ENCODE data around the gene ENOX1. TPM values are rescaled to one million over a fixed set of nuclear protein-coding genes. Genes with fewer than 3 reads are reported as not detected.
"Not testable (repeated sequence)": the region's sequence is repeated elsewhere in the genome, so short reads cannot be mapped to it uniquely, and the experiment has no call there.

Gene ENOX1
- polyA plus RNA-seq, 2 of the 4 experiments (the other 2 are of a cell fraction) = 0.28 to 0.41 TPM

DNA sequence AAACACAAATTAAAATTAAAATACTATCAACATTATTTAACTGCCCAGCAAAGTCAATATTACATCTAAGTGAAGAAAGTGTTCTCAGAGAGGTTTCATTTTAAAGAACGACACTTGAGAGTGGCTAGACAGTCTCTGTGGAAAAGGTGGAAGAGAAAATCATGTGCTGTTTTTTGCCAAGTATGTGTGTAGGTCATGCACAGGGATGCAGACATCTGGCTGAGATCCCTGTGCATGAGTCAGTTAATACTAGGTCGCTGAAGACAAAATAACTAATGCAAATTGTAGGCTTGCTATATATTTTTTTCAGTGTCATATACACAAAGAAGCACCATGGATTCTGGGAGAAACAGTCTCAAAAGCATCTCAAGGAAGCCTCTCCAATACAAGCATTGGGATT, 44.3 kb upstream of the ENOX1 start:
- ATAC-seq (0 out of 6 replicates have a peak, but pooled peaks have one; percentile 43 to 45), DNase-seq (ENCODE audit: low read depth in 1 of 2, low spot score in 1 of 2) (no peak), FAIRE-seq (no peak)
- 38% methylated on average over 2 of the region's 2 CpGs for WGBS (ENCODE audit: missing lambda C conversion rate)
- peak; percentile 19 for TF ChIP-seq ZFP36 (IDR thresholded peaks at IDR 0.05; ENCODE audit: borderline replicate concordance, partially characterized antibody)
- TF ChIP-seq, protein P1, sequence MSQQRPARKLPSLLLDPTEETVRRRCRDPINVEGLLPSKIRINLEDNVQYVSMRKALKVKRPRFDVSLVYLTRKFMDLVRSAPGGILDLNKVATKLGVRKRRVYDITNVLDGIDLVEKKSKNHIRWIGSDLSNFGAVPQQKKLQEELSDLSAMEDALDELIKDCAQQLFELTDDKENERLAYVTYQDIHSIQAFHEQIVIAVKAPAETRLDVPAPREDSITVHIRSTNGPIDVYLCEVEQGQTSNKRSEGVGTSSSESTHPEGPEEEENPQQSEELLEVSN (IDR thresholded peaks at IDR 0.05; ENCODE audit: borderline replicate concordance, low read depth) = no peak
- Histone ChIP-seq H3K9me3 (no peaks in the 10 kb centered on the region), H3K27ac (peak overlapping the region; percentile 45 to 57; a peak in 4 of 6 replicates), H3K4me1 (peaks cover 12% of the 10 kb centered on the region), H3K4me3 (no peak overlapping the region), H3K4me2 (peak overlapping the region; percentile 64)
- CTCF ChIA-PET = no interaction called here
- POLR2A ChIA-PET = interaction anchor here (1.0 kb wide), 2 partner anchors 12 to 26 kb away, joined by 3 to 5 read pairs; no protein-coding TSS in a partner anchor

DNA sequence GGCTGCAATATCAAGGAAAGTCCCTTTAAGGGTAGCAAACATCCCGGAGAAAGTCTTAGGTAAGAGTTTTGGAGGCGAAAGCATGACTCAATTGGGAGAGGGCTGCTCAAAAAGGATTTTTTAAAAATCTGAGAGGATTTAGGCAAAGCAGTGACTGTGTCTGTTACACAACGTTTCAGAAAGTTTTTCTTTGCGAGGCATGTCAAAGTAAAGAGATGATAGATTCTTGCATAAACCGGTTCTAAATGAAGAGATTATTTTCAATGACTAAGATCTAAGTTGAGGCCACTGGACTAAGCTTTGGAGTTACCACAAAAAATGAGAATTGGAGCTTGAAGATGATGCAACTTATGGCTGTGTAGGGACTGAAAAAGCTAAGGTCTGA, 43.7 kb upstream of the ENOX1 start:
- Histone ChIP-seq H3K4me2 (peak overlapping the region; percentile 64), H3K27ac (peak overlapping the region; percentile 57 to 78), H3K9me3 (no peaks in the 10 kb centered on the region), H3K4me1 (peaks cover 12% of the 10 kb centered on the region), H3K4me3 (no peak overlapping the region)
- WGBS (ENCODE audit: missing lambda C conversion rate) = 10% methylated on average over 5 of the region's 5 CpGs
- ATAC-seq (peak; percentile 35 to 50; a peak in 4 of 6 replicates), FAIRE-seq (no peak), DNase-seq (ENCODE audit: low read depth in 1 of 2, low spot score in 1 of 2) (peak in 1 of 2 experiments; percentile 1)
- TF ChIP-seq CEBPB (IDR thresholded peaks at IDR 0.05) (peak in 1 of 2 experiments; percentile 32; a peak in 1 of 4 replicates), EP300 (IDR thresholded peaks at IDR 0.05) (0 out of 5 replicates have a peak, but pooled peaks of 1 of the 2 experiments have one; percentile 18)
- TF ChIP-seq, protein P2, sequence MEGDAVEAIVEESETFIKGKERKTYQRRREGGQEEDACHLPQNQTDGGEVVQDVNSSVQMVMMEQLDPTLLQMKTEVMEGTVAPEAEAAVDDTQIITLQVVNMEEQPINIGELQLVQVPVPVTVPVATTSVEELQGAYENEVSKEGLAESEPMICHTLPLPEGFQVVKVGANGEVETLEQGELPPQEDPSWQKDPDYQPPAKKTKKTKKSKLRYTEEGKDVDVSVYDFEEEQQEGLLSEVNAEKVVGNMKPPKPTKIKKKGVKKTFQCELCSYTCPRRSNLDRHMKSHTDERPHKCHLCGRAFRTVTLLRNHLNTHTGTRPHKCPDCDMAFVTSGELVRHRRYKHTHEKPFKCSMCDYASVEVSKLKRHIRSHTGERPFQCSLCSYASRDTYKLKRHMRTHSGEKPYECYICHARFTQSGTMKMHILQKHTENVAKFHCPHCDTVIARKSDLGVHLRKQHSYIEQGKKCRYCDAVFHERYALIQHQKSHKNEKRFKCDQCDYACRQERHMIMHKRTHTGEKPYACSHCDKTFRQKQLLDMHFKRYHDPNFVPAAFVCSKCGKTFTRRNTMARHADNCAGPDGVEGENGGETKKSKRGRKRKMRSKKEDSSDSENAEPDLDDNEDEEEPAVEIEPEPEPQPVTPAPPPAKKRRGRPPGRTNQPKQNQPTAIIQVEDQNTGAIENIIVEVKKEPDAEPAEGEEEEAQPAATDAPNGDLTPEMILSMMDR (IDR thresholded peaks at IDR 0.05) = no peak
- ChIA-PET CTCF (no interaction called here), POLR2A (interaction anchor here (1.0 kb wide), 2 partner anchors 12 to 25 kb away, joined by 3 to 5 read pairs; no protein-coding TSS in a partner anchor)

DNA sequence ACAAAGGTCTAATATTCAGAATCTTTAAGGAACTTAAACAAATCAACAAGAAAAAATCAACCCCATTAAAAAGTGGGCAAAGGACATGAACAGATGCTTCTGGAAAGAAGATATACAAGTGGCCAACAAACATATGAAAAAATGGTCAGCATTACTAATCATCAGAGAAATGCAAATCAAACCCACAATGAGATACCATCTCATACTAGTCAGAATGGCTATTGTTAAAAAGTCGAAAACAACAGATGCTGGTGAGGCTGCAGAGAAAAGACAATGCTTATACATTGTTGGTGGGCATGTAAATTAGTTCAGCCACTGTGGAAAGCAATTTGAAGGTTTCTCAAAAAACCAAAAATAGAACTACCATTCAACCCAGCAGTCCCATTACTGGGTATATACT, 37.9 kb upstream of the ENOX1 start:
- POLR2A ChIA-PET = not testable (repeated sequence)

DNA sequence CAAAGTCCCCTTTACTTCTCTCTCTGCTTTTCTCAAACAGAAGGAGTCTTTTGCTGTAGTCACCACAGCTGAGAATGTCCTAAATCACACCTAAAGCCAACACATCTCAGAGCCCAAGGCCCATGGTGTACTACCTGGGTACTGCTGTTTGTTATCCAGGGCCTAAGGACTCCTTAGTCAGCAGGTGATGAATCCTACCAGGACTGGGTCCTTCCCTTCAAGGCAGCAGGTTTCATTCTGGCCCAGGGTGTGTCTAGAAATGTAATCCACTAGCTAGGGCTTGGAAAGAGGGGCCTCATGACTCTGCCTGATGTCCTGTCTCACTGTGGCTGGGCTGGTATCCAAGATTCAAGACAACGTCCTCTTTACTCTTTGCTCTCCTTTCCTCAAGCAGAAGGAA, 36.2 kb upstream of the ENOX1 start:
- ATAC-seq = no peak
- TF ChIP-seq NR3C1 (IDR thresholded peaks at IDR 0.05) (no peak), MYC (IDR thresholded peaks at IDR 0.05; ENCODE audit: borderline replicate concordance, low read length) (no peak), GATA3 (IDR thresholded peaks at IDR 0.05; ENCODE audit: borderline replicate concordance) (no peak), PHF8 (IDR thresholded peaks at IDR 0.05; ENCODE audit: borderline replicate concordance, low read depth) (no peak), CHD4 (IDR thresholded peaks at IDR 0.05; ENCODE audit: borderline replicate concordance) (no peak)
- TF ChIP-seq, protein P3, sequence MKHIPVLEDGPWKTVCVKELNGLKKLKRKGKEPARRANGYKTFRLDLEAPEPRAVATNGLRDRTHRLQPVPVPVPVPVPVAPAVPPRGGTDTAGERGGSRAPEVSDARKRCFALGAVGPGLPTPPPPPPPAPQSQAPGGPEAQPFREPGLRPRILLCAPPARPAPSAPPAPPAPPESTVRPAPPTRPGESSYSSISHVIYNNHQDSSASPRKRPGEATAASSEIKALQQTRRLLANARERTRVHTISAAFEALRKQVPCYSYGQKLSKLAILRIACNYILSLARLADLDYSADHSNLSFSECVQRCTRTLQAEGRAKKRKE (CRISPR knock-in tag; IDR thresholded peaks at IDR 0.05; ENCODE audit: low read depth) = no peak
- no peak for DNase-seq (ENCODE audit: low read depth in 1 of 2, low spot score in 1 of 2)
- FAIRE-seq = no peak
- ChIA-PET CTCF (interaction anchor here (1.1 kb wide), 1 partner anchor 8 kb away, joined by 4 read pairs; no protein-coding TSS in a partner anchor), POLR2A (no interaction called here)
- Histone ChIP-seq H3K9me3 (no peaks in the 10 kb centered on the region), H3K27ac (no peak overlapping the region), H3K4me2 (no peak overlapping the region), H3K4me1 (no peaks in the 10 kb centered on the region), H3K4me3 (no peak overlapping the region)
- 38% methylated on average over 1 of the region's 1 CpG for WGBS (ENCODE audit: missing lambda C conversion rate)

More for the DNA sequence above, 37.9 kb upstream of the ENOX1 start:
- 82% methylated on average over 1 of the region's 1 CpG for whole genome bisulfite sequencing (ENCODE audit: missing lambda C conversion rate)
- DNase-seq (ENCODE audit: low read depth in 1 of 2, low spot score in 1 of 2); CTCF ChIA-PET; H3K4me1 ChIP-seq; H3K4me3 ChIP-seq; FAIRE-seq; H3K27ac ChIP-seq; ATAC-seq; H3K9me3 ChIP-seq; H3K4me2 ChIP-seq: not testable (repeated sequence)

DNA sequence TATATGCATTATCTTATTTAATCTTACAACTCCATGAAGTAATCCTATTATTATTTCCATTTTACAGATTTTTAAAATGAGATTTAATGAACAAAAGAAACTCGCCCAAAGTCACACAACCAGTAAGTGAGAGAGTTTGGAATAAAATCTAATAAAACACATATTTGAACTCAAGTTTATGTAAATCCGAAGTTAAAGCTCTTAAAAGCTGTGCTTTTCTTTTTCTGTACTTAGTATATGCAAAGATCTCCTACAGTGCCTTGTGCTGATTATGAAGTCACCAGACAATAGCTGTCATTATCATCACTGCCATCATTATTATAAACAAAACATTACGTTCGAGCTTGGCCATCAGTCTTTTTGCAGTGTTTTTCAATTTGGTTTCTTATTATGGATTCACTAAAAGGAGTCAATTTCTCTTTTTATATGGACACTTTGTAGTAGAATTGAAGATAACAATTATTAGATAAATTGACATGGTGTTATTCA, 29.7 kb upstream of the ENOX1 start:
- no peak overlapping the region for H3K4me3 ChIP-seq
- POLR2A ChIA-PET = no interaction called here
- H3K4me2 ChIP-seq = no peak overlapping the region
- H3K9me3 ChIP-seq = no peaks in the 10 kb centered on the region
- H3K4me1 ChIP-seq = peaks cover 13% of the 10 kb centered on the region
- no peak for ATAC-seq
- FAIRE-seq = no peak
- CTCF ChIA-PET = interaction anchor here (1.5 kb wide), 1 partner anchor 12 kb away, joined by 11 read pairs; no protein-coding TSS in a partner anchor
- no peak for DNase-seq (ENCODE audit: low read depth in 1 of 2, low spot score in 1 of 2)
- 77% methylated on average over 4 of the region's 4 CpGs for WGBS (ENCODE audit: missing lambda C conversion rate)
- no peak overlapping the region for H3K27ac ChIP-seq
- no peak for TF ChIP-seq TFCP2L1 (CRISPR knock-in tag; IDR thresholded peaks at IDR 0.05)
- TF ChIP-seq ZC3H11A (IDR thresholded peaks at IDR 0.05) = no peak
- no peak for TF ChIP-seq ZNF302 (CRISPR knock-in tag; IDR thresholded peaks at IDR 0.05)
- TF ChIP-seq POLR2AphosphoS2 (conservative IDR thresholded peaks at IDR 0.05; ENCODE audit: low read length) = no peak
- TF ChIP-seq, protein P4, sequence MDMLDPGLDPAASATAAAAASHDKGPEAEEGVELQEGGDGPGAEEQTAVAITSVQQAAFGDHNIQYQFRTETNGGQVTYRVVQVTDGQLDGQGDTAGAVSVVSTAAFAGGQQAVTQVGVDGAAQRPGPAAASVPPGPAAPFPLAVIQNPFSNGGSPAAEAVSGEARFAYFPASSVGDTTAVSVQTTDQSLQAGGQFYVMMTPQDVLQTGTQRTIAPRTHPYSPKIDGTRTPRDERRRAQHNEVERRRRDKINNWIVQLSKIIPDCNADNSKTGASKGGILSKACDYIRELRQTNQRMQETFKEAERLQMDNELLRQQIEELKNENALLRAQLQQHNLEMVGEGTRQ (IDR thresholded peaks at IDR 0.05) = no peak
- TF ChIP-seq RNF2 (IDR thresholded peaks at IDR 0.05; ENCODE audit: borderline replicate concordance, low read depth) = no peak
- no peak for TF ChIP-seq RFX5 (IDR thresholded peaks at IDR 0.05)
- no peak for TF ChIP-seq HOXA7 (CRISPR knock-in tag; IDR thresholded peaks at IDR 0.05)
- TF ChIP-seq KDM1A (IDR thresholded peaks at IDR 0.05; ENCODE audit: low read depth) = no peak
- TF ChIP-seq PHF8 (IDR thresholded peaks at IDR 0.05; ENCODE audit: borderline replicate concordance, low read depth) = no peak
- TF ChIP-seq JUN (IDR thresholded peaks at IDR 0.05) = no peak
- no peak for TF ChIP-seq ZFP36 (IDR thresholded peaks at IDR 0.05; ENCODE audit: borderline replicate concordance, partially characterized antibody)
- TF ChIP-seq RAD21 (conservative IDR thresholded peaks at IDR 0.05 in 1 of 2, IDR thresholded peaks at IDR 0.05 in 1 of 2) = no peak
- TF ChIP-seq FOXS1 (CRISPR knock-in tag; IDR thresholded peaks at IDR 0.05) = no peak
- no peak for TF ChIP-seq CEBPB (IDR thresholded peaks at IDR 0.05)
